ENCODE results near the gene COBLL1.
A peak's percentile ranks its signal among the peaks of the same experiment; 100 is the strongest.

Gene COBLL1

GRCh38 chr2:164777847-164778461 lies 63.7 kb downstream of the COBLL1 start:
- H3K4me1 ChIP-seq (ENCODE audit: insufficient read depth, poor library complexity, severe bottlenecking): peaks cover 32% of the 10 kb centered on the region
- H3K27ac ChIP-seq (ENCODE audit: poor library complexity, severe bottlenecking): peak overlapping the region; percentile 38
- H3K27me3 ChIP-seq (ENCODE audit: insufficient read depth, poor library complexity, severe bottlenecking): no peaks in the 10 kb centered on the region
- no peaks in the 10 kb centered on the region for H3K9me3 ChIP-seq (ENCODE audit: severe bottlenecking)
- no peaks in the 10 kb centered on the region for H3K36me3 ChIP-seq (ENCODE audit: low read depth)
- DNase-seq (ENCODE audit: low spot score) (no peak), ATAC-seq (ENCODE audit: low read depth) (no peak)
- no peak overlapping the region for H3K4me3 ChIP-seq (ENCODE audit: severe bottlenecking)
- TF ChIP-seq CTCF (IDR thresholded peaks at IDR 0.05; ENCODE audit: poor library complexity, severe bottlenecking): no peak

- Histone ChIP-seq H3K36me3 (ENCODE audit: low read depth) (no peaks in the 10 kb centered on the region), H3K27ac (ENCODE audit: poor library complexity, severe bottlenecking) (no peak overlapping the region), H3K4me3 (ENCODE audit: severe bottlenecking) (no peak overlapping the region), H3K9me3 (ENCODE audit: severe bottlenecking) (no peaks in the 10 kb centered on the region), H3K4me1 (ENCODE audit: insufficient read depth, poor library complexity, severe bottlenecking) (peaks cover 12% of the 10 kb centered on the region), H3K27me3 (ENCODE audit: insufficient read depth, poor library complexity, severe bottlenecking) (no peaks in the 10 kb centered on the region)
- DNase-seq (ENCODE audit: low spot score) (no peak), ATAC-seq (ENCODE audit: low read depth) (no peak)
- TF ChIP-seq CTCF (IDR thresholded peaks at IDR 0.05; ENCODE audit: poor library complexity, severe bottlenecking): no peak
These were observed 68.0 kb downstream of the COBLL1 start for GRCh38 chr2:164773635-164774034.

- ATAC-seq (ENCODE audit: low read depth): no peak
- peaks cover 6% of the 10 kb centered on the region for H3K4me1 ChIP-seq (ENCODE audit: insufficient read depth, poor library complexity, severe bottlenecking)
- H3K27ac ChIP-seq (ENCODE audit: poor library complexity, severe bottlenecking): no peak overlapping the region
- H3K4me3 ChIP-seq (ENCODE audit: severe bottlenecking): no peak overlapping the region
- H3K9me3 ChIP-seq (ENCODE audit: severe bottlenecking): no peaks in the 10 kb centered on the region
- H3K27me3 ChIP-seq (ENCODE audit: insufficient read depth, poor library complexity, severe bottlenecking): no peaks in the 10 kb centered on the region
- H3K36me3 ChIP-seq (ENCODE audit: low read depth): no peaks in the 10 kb centered on the region
- TF ChIP-seq CTCF (IDR thresholded peaks at IDR 0.05; ENCODE audit: poor library complexity, severe bottlenecking): no peak
- no peak for DNase-seq (ENCODE audit: low spot score)
These were observed 68.5 kb downstream of the COBLL1 start for GRCh38 chr2:164773091-164773490.

- H3K36me3 ChIP-seq (ENCODE audit: low read depth): no peaks in the 10 kb centered on the region
- H3K4me1 ChIP-seq (ENCODE audit: insufficient read depth, poor library complexity, severe bottlenecking): peaks cover 5% of the 10 kb centered on the region
- H3K27me3 ChIP-seq (ENCODE audit: insufficient read depth, poor library complexity, severe bottlenecking): no peaks in the 10 kb centered on the region
- no peak overlapping the region for H3K4me3 ChIP-seq (ENCODE audit: severe bottlenecking)
- ATAC-seq (ENCODE audit: low read depth) (no peak), DNase-seq (ENCODE audit: low spot score) (no peak)
- H3K9me3 ChIP-seq (ENCODE audit: severe bottlenecking): no peaks in the 10 kb centered on the region
- TF ChIP-seq CTCF (IDR thresholded peaks at IDR 0.05; ENCODE audit: poor library complexity, severe bottlenecking): no peak
- no peak overlapping the region for H3K27ac ChIP-seq (ENCODE audit: poor library complexity, severe bottlenecking)
These were observed 69.7 kb downstream of the COBLL1 start for GRCh38 chr2:164771897-164772296.

GRCh38 chr2:164770421-164770916 lies 71.2 kb downstream of the COBLL1 start:
- no peaks in the 10 kb centered on the region for H3K36me3 ChIP-seq (ENCODE audit: low read depth)
- H3K27ac ChIP-seq (ENCODE audit: poor library complexity, severe bottlenecking): no peak overlapping the region
- H3K4me3 ChIP-seq (ENCODE audit: severe bottlenecking): no peak overlapping the region
- peaks cover 5% of the 10 kb centered on the region for H3K4me1 ChIP-seq (ENCODE audit: insufficient read depth, poor library complexity, severe bottlenecking)
- ATAC-seq (ENCODE audit: low read depth) (no peak), DNase-seq (ENCODE audit: low spot score) (no peak)
- TF ChIP-seq CTCF (IDR thresholded peaks at IDR 0.05; ENCODE audit: poor library complexity, severe bottlenecking): no peak
- H3K27me3 ChIP-seq (ENCODE audit: insufficient read depth, poor library complexity, severe bottlenecking): no peaks in the 10 kb centered on the region
- no peaks in the 10 kb centered on the region for H3K9me3 ChIP-seq (ENCODE audit: severe bottlenecking)

Data from RWPE2 (cell line).